CD4-positive, alpha-beta T cell treated with Interleukin-21 for 1 hour (primary cell): ENCODE results near the gene TIMP4.

Experiments
- DNase-seq: peaks from one replicate; pipeline ENCODE4 v3.0.0-alpha.2; 2020

The TIMP4 gene

DNA sequence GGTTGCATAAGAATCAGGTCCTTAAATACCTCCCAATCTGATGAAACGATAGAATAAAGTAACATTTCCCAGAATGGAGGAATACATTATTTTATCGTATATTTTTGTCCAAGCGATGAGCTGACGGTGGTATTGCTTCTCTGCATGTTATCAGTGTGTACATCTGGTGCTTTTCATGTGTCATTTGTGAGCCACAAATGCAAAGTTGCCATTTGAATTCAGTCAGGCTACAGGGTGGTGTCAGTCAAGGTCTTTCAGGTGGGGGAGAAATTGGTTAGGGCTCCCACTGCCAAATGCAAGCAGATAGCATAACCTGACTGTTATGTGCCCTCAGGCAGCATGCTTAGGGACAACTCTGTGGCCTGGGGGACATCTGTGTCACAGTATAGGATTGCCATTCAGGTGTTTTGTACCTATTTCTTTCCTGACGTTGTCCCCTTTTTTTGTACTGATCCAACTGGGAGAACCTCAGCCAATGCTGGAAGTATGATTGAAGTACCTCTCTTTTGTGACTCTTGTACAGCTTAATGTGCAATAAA is 26.5 kb upstream of the TIMP4 start:
- no peak for DNase-seq

DNA sequence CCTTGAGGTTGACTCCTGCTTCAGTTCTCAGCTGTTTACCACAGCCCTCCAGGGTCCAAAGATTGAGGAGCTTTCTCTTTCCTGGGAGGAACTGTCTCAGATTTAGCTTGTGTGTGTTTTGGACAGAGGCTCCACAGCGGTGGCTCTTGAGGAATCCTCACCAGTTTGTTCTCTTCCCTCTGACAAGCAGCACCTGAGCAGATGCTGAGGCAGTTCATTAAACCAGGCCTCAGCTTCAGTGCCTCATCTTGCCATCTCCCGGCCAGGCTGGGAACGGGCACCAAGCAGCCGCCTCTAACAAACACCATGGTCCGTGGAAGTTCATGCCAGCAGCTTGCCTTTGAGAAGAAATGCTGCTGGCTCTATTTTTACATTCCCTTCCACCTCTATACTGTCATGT is 25.8 kb upstream of the TIMP4 start:
- no peak for DNase-seq

DNA sequence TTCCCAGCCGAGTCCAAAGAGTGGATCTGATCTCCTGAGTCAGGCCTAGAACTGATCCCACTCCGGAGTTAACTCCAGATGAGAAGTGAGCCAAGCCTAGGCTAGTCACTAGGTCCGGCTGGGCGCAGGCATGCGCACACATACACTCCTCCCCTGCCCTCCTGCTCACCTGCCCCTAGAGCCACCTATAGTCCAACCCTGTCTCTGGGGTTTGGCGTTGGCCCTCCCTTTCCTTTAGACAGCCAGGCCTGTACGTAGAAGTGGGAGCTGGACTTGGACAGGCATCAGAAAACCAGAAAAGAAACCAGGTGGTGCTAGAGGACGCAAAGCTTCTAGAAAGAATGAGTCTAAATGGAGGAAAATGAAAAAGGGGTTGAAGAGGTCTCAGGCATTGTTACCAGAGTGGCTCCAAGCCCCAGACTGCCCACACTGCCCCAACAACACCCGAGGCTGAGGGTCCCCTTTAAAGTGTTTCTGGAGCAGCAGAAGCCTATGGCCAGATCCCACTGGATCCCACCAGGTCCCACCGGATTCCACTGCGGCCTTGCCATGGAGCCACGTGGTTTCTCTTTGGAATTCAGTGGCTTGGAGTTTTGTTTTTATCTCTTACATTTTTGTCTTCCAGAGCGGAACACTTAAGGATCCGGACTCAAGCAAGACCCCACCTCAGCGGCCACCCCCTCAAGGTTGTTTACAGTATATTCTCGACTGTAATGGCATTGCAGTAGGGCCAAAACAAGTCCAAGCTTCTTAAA is 24.2 kb upstream of the TIMP4 start:
- no peak for DNase-seq

DNA sequence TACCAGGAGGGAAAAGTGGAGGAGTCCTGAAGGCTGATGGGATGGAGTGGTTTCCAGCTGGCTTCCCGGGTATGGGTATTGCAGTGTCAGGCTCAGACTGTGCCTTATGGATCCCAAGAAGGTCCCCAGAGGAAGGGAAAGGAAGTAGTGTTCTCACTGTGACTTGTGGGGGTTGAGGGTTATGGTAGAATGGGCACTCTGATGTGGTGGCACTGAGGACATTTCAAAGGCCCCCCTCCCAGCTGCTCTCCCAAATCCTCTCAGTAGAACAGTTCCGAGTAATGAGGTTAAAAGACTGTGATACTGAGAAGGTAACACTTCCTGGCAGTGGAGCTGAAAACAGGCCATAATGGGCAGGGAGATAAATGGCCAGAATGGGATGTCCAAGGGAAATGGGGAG is 23.1 kb upstream of the TIMP4 start:
- DNase-seq: no peak

DNA sequence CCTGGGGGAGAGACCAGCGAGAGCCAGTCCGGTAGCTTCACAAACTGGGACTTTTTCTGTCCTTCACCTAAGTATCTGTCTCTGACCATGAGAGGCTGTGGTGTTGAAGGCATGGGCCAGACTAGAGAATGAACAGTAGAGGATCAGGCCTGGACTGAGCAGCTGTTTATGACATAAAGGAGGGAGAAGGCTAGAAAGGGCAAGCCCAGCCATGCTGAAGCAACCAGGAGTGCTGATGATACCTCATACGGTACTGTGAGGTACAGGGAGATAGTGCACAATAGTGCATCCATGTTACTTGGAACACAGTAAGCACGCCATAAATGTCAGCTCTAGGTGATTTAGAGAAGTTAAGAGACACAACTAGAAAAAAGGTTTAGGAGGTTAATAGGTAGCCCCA is 22.6 kb upstream of the TIMP4 start:
- no peak for DNase-seq

DNA sequence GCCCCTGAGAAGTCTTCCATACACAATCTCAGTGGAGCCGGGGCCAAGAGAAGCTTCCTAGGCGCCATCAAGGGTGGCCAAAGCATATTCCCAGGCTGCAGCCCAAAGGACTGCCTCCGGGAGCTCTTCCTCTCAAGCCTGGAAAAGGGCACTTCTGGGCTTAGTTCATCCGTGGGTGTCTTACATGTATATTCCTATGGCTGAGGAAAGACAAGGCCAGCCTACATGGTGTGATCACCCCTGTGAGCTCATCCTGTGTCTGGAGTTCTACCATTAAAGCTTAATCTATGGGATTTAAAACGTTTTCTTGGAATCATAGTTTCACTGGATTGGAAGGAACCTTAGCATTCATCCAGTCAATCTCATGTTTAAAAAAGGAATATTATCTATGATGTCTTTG is 21.9 kb upstream of the TIMP4 start:
- no peak for DNase-seq

DNA sequence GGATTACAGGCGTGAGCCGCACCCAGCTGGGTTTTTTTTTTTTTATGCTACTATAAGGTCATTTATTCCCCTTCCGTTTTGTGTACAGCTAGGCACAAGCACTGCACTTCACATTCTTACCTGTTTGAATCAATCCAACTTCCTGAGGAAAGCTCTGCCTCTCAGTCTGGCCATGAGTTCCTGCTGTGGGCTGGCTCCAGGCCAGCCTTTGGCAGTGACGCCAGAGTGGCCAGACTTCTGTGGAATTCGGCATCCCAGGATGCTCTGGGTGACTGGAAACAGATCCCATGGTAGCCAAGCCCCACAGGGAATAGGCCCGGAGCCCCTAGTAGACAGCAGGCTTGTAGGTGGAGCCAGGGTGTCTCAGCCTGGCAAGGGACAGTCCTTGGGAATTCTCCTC is 21.5 kb upstream of the TIMP4 start:
- no peak for DNase-seq

DNA sequence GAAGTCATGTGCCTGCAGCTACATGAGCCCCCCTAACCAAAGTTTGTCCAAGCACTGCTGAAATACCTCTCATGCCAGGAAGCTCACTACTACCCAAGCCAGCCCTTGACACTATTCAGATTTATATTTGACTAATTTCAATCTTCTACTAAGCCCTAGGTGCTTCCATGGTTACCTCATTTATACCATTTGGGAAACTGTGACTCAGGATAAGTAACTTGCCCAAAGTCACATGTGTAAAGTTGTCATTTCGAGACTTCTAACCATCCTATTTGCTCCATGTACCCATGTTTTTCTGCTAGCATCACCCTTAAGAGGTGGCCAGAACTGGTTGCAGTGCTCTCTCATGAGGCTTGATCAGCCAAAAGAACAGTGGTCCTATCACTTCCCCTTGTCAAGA is 20.7 kb upstream of the TIMP4 start:
- no peak for DNase-seq

DNA sequence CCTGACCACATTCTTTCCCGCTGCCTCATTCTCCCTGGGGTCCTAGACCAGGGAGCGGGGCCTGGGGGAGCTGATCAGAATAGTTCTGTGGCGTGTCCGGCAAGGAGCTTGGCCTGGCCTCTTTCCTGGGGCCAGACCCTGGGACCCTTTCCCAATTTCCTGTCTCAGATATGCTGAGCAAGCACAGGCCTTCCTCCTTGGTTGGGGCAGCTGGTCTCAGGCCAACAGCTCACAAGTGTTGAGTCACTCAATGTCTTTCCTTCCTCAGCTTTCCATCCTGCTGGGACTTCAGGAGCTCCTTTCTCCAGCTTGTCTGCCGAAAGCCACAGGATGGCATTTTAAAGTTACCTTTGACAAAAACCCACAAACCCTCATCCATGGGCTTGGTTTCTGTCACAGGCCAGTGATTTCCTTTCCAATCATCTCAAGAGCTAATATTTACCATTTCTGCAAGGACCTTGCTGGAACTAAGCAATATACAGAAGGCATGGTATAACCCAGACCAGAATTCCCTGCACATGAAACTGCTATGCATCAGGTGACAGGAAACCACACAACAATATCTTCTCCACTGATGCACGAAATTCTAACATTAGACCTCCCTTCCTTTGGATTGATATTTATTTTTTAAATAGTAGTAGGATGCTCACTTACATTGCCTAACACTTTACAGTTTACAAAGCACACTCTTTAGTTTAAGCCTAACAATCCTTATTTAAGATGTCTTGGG is 19.5 kb upstream of the TIMP4 start:
- no peak for DNase-seq

DNA sequence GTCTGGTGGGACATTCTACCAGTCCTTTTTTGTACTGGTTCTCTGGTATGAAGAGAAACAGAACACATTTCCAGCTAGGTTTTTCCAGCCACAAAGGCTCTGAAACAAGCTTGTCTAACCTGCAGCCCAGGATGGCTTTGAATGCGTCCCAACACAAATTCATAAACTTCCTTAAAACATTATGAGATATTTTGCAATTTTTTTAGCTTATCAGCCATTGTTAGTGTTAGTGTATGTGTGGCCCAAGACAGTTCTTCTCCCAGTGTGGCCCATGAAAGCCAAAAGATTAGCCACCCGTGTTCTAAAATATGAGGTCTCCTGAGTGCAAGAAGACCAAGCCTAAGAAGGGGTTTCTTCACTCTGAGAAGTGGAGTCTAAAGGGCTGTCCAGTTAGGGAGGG is 18.4 kb upstream of the TIMP4 start:
- DNase-seq: no peak

DNA sequence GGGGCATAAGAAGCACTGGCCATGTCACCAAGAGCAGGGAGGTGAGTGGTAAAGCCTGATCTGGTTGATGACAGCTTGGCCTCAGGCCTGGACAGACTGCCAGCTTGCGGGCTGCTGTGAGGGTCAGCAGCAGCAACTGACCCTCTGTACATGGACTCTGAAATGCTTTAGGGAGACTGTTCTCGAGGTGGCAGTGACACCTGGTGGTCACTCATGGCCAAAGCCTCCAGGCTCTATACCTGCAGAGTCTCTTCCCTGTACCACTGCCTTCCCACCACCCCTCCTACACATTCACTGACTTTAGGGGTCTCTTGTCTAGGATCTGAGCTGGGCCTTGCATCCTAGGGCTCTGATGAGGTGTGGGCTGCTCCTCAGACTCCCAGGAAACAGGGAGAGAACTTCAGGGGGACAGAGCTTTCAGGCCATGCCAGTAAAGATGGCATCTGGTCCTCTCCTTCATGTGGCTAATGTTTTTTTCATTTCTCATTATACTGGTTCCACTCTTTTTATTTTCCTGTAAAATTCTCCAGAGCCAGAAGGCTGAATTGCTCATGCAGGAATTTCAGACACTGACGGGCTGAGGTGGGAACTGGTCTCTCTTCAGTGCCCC is 17.2 kb upstream of the TIMP4 start:
- no peak for DNase-seq

DNA sequence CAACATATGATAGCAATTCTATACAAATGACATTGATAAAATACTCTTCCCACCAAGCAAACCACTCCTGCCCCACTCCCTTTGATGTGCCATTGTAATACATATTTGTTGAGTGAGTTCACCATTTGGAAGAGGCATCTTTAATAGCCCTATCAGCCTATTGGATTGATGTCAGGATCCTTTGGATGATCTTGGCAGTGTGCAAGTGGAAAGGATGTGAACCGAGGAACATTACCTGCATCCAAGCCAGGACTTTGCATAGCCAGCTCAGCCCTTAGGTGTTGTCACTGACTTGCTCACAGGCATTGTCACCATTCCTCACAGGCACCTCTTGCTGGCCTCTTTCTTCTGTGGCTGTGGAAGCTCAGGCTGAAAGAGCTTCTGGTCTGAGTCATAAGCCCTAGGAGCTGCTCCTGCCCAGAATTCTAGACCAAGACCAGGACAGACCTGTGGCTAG is 16.5 kb upstream of the TIMP4 start:
- no peak for DNase-seq

DNA sequence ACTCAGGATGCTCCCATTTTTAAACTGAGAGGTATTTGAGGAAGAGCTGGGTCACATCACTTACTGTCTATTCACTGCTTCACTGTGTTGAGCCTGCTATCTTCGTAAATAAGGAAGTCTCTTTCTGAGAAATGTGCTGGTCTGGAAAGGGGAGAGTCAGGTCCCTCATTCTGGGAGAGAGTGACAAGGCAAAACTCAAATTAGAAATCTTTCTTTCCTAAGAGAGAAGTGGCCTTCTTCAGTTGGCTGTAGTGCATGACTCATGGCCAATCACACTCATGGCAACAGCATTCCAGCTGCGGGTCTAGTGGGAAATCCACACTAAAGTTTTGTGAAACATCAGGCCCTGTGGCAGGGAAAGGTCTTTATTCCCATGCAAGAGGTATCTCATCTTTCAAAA is 11.5 kb upstream of the TIMP4 start:
- DNase-seq: no peak

DNA sequence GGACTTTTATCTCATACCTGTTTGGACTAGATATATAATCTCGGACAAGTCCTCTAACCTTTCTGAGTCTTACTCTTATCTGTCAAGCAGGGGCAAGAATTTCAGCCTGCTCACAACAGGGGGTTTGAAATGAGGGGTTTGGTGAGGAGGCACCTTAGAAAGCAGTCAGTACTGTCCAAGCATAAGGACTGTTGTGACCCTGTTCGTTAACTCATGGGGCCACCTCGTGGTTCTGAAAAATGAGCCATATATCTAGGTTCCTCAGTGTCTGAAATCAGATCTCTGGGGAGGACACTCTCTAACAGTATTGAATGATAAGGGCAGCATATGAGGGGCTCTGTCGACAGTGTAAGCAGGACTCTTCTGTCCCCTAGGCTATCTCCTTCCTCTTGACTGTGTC is 7.2 kb upstream of the TIMP4 start:
- DNase-seq: no peak

DNA sequence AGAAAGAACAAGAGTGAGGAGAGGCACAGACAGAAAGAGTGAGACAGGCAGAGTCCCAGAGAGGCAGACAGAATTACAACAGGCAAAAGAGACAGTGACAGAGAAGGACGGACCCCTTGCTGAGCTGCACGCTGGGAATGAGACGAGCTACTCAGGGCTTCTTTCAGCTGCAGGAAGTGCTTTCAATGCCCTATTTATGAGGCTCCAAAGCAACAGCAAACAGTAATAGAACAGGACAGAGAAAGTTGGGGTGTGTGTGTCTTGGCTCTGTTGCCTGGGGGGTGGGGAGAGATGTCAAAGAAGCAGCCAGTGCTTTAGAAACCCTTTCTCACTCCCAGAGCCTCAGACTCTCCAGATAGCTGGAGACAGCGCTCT is 502 bp upstream of the TIMP4 start:
- DNase-seq: no peak

DNA sequence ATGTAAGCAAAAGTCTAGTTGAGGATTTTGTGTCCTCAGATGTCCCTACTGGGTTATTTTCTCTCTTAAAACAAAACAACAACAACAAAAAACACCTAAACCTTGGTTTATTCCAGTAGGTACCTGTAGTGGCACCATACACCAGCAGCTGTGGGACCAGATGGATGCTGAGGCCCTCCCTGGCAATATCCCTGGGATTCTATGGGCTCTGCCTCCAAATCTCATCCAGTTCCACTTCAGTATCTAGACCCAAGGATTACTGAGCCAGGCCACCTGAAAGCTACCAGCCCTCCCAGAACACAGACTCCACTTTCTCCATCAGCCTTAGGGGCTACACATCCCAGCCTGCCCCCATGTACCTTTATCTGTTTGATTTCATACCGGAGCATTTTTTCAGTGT is 1.7 kb downstream of the TIMP4 start:
- DNase-seq: no peak

DNA sequence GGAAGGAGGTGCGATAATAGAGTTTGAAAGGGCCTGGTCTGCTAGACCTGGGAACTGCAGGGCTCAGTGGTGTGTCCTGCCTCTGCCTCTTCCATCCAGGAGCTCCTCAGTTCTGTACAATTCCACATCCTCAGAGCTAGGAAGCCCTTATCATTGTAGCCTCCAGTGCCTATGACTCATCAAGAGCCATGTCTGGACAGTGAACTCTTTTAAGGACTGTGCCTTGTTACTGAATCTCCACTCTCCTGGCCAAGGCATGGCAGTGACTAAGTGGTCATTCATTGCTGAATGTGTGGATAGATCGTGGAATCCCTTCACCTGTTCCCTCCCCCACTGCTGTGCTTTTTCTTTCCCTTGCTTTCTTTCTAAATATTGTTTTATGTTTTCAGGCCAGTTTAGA is 2.9 kb downstream of the TIMP4 start:
- no peak for DNase-seq

DNA sequence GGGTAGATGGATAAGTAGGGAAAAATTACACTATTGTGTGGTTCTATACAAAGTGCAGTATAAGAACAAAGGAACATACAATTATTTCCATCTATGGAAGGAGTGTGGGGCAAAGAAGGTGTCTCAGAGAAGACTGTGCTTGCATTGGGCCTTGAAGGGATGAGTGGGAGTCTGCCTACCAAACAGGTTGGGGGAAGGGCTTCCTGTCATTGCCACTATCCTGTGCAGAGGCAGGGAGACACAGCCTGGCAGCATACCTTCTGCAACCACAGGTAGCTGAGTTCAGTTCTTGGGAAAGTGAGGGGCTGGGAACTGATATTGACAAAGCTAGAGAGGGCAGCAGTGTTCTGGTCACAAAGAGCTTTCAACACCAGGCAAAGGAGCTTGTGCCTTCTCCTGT is 3.4 kb downstream of the TIMP4 start:
- DNase-seq: no peak

DNA sequence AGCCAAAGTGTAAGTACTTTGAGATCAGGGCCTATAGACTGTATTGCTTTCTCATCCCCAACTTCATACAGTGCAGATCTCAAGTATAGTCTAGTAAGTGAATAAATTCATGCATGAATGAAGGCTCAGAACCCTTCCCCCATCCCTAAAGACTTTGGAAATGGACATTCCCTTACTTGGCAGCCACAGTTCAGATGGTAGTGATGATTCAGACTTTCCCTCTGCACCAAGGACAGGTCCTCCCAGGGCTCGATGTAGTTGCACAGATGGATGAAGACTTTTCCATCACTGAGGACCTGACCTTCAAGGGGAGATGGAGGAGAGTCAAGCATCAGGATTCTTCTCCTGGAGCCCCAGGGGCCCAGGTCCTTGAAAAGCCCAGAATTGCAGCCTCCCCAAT is 4.6 kb downstream of the TIMP4 start:
- no peak for DNase-seq

DNA sequence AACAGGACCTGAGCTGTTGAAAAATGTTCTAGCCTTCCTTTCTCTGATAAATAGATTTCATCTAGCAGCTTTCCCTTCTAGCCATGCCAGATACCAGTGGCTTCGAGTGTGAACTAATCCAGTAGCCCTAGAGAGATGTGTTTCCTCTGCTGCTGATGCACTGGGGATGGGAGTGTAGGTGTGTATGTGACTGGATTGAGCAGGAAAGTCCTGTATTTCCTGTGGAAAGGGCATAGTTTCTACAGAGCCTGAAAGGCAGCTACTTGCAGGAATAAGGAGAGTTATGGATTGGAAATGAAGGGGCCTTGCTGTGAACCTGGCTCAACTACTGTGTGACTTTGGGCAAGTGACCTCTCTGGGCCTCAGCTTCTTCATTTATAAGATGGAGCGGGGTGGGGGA is 8.6 kb downstream of the TIMP4 start:
- no peak for DNase-seq

DNA sequence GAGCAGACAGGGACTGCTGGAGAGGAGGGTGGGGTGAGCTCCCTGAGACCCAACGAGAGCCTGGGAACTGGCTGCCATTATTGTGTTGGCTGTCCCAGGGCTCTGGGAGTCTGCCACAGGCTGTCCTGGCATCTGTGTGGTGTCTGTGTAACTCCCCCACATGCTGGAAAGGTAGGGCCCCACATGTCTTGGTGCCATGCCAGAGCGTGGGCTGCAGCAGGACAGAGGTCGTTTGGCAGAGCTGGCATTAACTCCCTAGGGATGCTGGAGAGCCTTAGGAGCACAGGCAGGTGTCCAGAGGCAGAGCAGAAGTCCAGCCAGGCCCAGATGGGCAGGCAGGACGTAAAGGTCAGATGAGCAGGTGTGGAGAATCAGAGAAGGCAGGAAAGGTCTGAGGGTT is 9.7 kb downstream of the TIMP4 start:
- no peak for DNase-seq

DNA sequence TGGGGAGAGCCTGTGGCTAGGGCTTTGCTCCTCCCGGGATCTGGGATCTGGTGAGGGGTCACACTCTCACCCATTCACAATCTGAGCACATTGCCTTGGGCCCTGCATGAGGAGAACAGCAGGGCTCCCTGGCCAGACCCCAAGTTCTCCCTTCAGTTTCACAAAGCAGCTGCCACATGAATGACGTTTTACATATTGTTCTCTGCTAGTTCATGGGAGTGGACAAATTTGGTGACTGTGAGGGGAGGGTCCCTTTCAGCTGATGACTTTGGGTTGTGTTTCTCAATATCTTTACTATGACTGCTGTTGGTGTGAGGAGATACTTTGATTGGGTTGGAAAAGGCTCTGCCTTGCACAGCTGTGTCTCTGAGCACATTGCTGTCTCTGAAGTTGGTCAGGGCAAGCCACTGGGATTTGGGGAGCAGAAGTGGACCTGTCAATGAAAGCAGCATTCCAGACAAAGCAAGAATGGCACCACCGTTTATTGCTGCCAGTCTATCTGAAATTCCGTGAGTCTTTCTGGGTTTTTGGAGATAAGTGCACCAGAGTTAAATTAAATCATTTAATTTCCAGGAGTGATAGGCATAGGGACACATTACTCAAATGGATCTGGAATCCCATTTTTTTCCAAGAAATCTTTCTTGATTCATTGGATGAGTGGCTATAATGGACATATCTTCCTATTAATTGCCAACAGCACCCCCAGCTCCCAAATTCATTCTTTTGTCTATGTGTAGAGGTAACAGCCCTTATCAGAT is 10.3 kb downstream of the TIMP4 start:
- DNase-seq: no peak

DNA sequence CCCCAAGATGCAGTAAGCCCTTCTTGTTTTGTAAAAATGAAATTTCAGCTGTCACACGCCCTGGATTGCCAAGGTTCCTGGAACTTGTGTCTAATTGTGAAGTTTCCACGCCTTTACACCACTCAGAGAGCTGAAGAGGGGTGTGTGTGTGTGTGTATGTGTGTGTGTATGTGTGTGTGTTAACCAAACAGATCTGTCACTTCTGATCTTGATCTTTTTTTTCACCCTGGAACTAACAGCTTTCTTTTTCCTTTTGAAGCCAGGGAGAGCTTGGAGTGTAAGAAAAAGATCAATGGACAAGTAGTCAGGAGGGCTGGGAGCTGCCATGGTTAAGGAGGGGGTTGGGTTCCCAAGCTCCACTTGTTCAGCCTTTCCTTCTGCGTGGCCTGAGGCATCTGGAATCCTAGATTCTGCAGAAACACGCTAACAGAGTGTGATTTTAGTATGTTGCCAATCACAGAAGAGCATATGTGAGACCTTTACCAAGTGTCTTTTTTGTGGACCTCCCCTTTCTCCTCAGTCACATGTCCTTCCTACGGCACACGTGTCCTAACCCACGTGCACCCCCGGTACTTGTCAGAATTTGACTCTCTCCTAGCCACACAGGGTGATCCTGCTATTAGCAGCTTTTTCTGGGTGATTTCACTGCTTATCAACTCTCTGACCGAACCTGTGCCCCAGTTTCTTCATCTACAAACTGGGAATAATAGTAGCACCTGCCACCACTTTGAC is 11.5 kb downstream of the TIMP4 start:
- DNase-seq: no peak
